SK-N-MC (cell line): Measurements from ENCODE around the gene TMEM132D.

Source experiments
- DNase-seq: peaks from one replicate; pipeline ENCODE4 v3.0.0-alpha.2; 2011; ENCODE audit warnings: low read depth, low spot score
- H3K27ac ChIP-seq: fragments of 200-600 bp; sonication (generic); 2 replicates; pipeline ENCODE4 v1.5.1; 2016; ENCODE audit warnings: mixed run types
- H3K36me3 ChIP-seq: fragments of 200-600 bp; sonication (generic); 2 replicates; pipeline ENCODE4 v1.6.1; 2017; ENCODE audit warnings: antibody characterized with exemption, low read length, mixed read lengths; ENCODE audit not compliant: insufficient read depth
- H3K4me3 ChIP-seq: fragments of 200-600 bp; sonication (generic); 2 replicates; pipeline ENCODE4 v1.5.1; 2016
- H3K9ac ChIP-seq: fragments of 200-600 bp; sonication (generic); 2 replicates; pipeline ENCODE4 v1.8.0; 2017; ENCODE audit warnings: mixed run types, mixed read lengths; ENCODE audit not compliant: insufficient read length
- H3K9me3 ChIP-seq: fragments of 200-600 bp; sonication (generic); 2 replicates; pipeline ENCODE4 v1.6.1; 2017; ENCODE audit warnings: low read depth, mild to moderate bottlenecking, antibody characterized with exemption, low read length, moderate library complexity, mixed read lengths
- EZH2 ChIP-seq: fragments of 200-600 bp; sonication (generic); IDR thresholded peaks from one replicate; pipeline ENCODE4 v1.6.1; 2017; ENCODE audit warnings: antibody characterized with exemption
- FOXP2 ChIP-seq: optimal IDR thresholded peaks from 2 replicates; pipeline ENCODE3; 2011; ENCODE audit warnings: mild to moderate bottlenecking, moderate library complexity; ENCODE audit not compliant: insufficient read depth; ENCODE audit errors: extremely low read length, control extremely low read depth
- POLR2AphosphoS5 ChIP-seq: IDR thresholded peaks from 2 replicates; pipeline ENCODE4 v1.6.1; 2012; ENCODE audit warnings: mild to moderate bottlenecking, low read depth, low read length, borderline replicate concordance

Gene TMEM132D

GRCh38 chr12:129208566-129208965, 695.3 kb downstream of the TMEM132D start:
- DNase-seq: no peak
- no peak overlapping the region for H3K4me3 ChIP-seq
- no peaks in the 10 kb centered on the region for H3K9me3 ChIP-seq
- no peaks in the 10 kb centered on the region for H3K36me3 ChIP-seq
- no peak overlapping the region for H3K9ac ChIP-seq
- no peak overlapping the region for H3K27ac ChIP-seq
- no peak for TF ChIP-seq EZH2
- TF ChIP-seq FOXP2: no peak
- no peak for TF ChIP-seq POLR2AphosphoS5

GRCh38 chr12:129207084-129207483, 696.7 kb downstream of the TMEM132D start:
- no peaks in the 10 kb centered on the region for H3K36me3 ChIP-seq
- TF ChIP-seq FOXP2: no peak
- TF ChIP-seq EZH2: no peak
- no peak for TF ChIP-seq POLR2AphosphoS5
- no peak overlapping the region for H3K27ac ChIP-seq
- DNase-seq: no peak
- H3K4me3 ChIP-seq: no peak overlapping the region
- H3K9me3 ChIP-seq: no peaks in the 10 kb centered on the region
- no peak overlapping the region for H3K9ac ChIP-seq

- Histone ChIP-seq H3K4me3 (no peak overlapping the region), H3K9me3 (no peaks in the 10 kb centered on the region), H3K9ac (no peak overlapping the region), H3K27ac (no peak overlapping the region), H3K36me3 (no peaks in the 10 kb centered on the region)
- DNase-seq: no peak
- TF ChIP-seq FOXP2 (no peak), EZH2 (no peak), POLR2AphosphoS5 (no peak)
Observed at GRCh38 chr12:129203456-129203855, 700.4 kb downstream of the TMEM132D start.

- Histone ChIP-seq H3K4me3 (no peak overlapping the region), H3K9me3 (no peaks in the 10 kb centered on the region), H3K27ac (no peak overlapping the region), H3K9ac (no peak overlapping the region), H3K36me3 (no peaks in the 10 kb centered on the region)
- no peak for DNase-seq
- TF ChIP-seq FOXP2 (no peak), EZH2 (no peak), POLR2AphosphoS5 (no peak)
Observed at GRCh38 chr12:129202109-129202814, 701.6 kb downstream of the TMEM132D start.

GRCh38 chr12:129201029-129201428, 702.8 kb downstream of the TMEM132D start:
- Histone ChIP-seq H3K27ac (no peak overlapping the region), H3K4me3 (no peak overlapping the region), H3K36me3 (no peaks in the 10 kb centered on the region), H3K9ac (no peak overlapping the region), H3K9me3 (no peaks in the 10 kb centered on the region)
- DNase-seq: no peak
- TF ChIP-seq EZH2: no peak

- TF ChIP-seq FOXP2 (no peak), POLR2AphosphoS5 (no peak)
- Histone ChIP-seq H3K4me3 (no peak overlapping the region), H3K9me3 (no peaks in the 10 kb centered on the region), H3K27ac (no peak overlapping the region), H3K36me3 (no peaks in the 10 kb centered on the region), H3K9ac (no peak overlapping the region)
- DNase-seq: no peak
Observed at GRCh38 chr12:129200576-129200975, 703.2 kb downstream of the TMEM132D start.

- TF ChIP-seq FOXP2 (no peak), POLR2AphosphoS5 (no peak), EZH2 (no peak)
- DNase-seq: no peak
- H3K36me3 ChIP-seq: no peaks in the 10 kb centered on the region
- no peak overlapping the region for H3K27ac ChIP-seq
- no peak overlapping the region for H3K9ac ChIP-seq
- no peak overlapping the region for H3K4me3 ChIP-seq
- H3K9me3 ChIP-seq: no peaks in the 10 kb centered on the region
Observed at GRCh38 chr12:129196927-129197326, 706.9 kb downstream of the TMEM132D start.

GRCh38 chr12:129195081-129195480, 708.7 kb downstream of the TMEM132D start:
- Histone ChIP-seq H3K27ac (no peak overlapping the region), H3K4me3 (no peak overlapping the region), H3K36me3 (no peaks in the 10 kb centered on the region), H3K9me3 (no peaks in the 10 kb centered on the region), H3K9ac (no peak overlapping the region)
- DNase-seq: no peak
- no peak for TF ChIP-seq EZH2
- no peak for TF ChIP-seq POLR2AphosphoS5
- TF ChIP-seq FOXP2: no peak

- Histone ChIP-seq H3K9me3 (no peaks in the 10 kb centered on the region), H3K9ac (no peak overlapping the region), H3K36me3 (no peaks in the 10 kb centered on the region), H3K27ac (no peak overlapping the region), H3K4me3 (no peak overlapping the region)
- TF ChIP-seq EZH2 (no peak), POLR2AphosphoS5 (no peak), FOXP2 (no peak)
- DNase-seq: peak; percentile 1
Observed at GRCh38 chr12:129193263-129193871, 710.5 kb downstream of the TMEM132D start.
